Smooth muscle cell (in vitro differentiated cells): Measurements from ENCODE around the gene FBXL13. TPM values are rescaled to one million over a fixed set of nuclear protein-coding genes. Genes with fewer than 3 reads are reported as not detected.

Experiments
- DNase-seq: peaks from one replicate; lab custom pipeline; 2025; ENCODE audit not compliant: unreplicated experiment; lab: John Stamatoyannopoulos, UW
- H2AFZ ChIP-seq: fragments of 200-600 bp; sonication (generic); 2 replicates; pipeline ENCODE4 v1.6.0; 2016; ENCODE audit warnings: antibody characterized with exemption, low read depth, mild to moderate bottlenecking
- H3F3A ChIP-seq: fragments of 200-600 bp; sonication (generic); 2 replicates; pipeline ENCODE4 v1.6.0; 2017; ENCODE audit warnings: antibody characterized with exemption, low read depth
- H3K27ac ChIP-seq: fragments of 200-600 bp; sonication (generic); 2 replicates; pipeline ENCODE4 v1.5.1; 2016; ENCODE audit warnings: low read depth, mild to moderate bottlenecking
- H3K27me3 ChIP-seq: fragments of 200-600 bp; sonication (generic); 2 replicates; pipeline ENCODE4 v1.6.1; 2016; ENCODE audit warnings: low read depth, mild to moderate bottlenecking
- H3K36me3 ChIP-seq: fragments of 200-600 bp; sonication (generic); 2 replicates; pipeline ENCODE4 v1.5.1; 2016; ENCODE audit warnings: low read depth
- H3K4me1 ChIP-seq: fragments of 200-600 bp; sonication (generic); 2 replicates; pipeline ENCODE4 v1.5.1; 2016; ENCODE audit warnings: low read depth
- H3K4me2 ChIP-seq: fragments of 200-600 bp; sonication (generic); 2 replicates; pipeline ENCODE4 v1.6.0; 2016; ENCODE audit warnings: mild to moderate bottlenecking
- H3K4me3 ChIP-seq: fragments of 200-600 bp; sonication (generic); 2 replicates; pipeline ENCODE4 v1.5.1; 2016; ENCODE audit warnings: mild to moderate bottlenecking
- H3K79me2 ChIP-seq: fragments of 200-600 bp; sonication (generic); 2 replicates; pipeline ENCODE4 v1.6.0; 2016; ENCODE audit warnings: low read depth, mild to moderate bottlenecking
- H3K9ac ChIP-seq: fragments of 200-600 bp; sonication (generic); 2 replicates; pipeline ENCODE4 v1.6.0; 2016; ENCODE audit warnings: low read depth
- H3K9me3 ChIP-seq: fragments of 200-600 bp; sonication (generic); replicated peaks from 2 replicates; pipeline ENCODE4 v1.5.1; 2016; ENCODE audit warnings: low read depth
- H4K20me1 ChIP-seq: fragments of 200-600 bp; sonication (generic); 2 replicates; pipeline ENCODE4 v1.6.0; 2016; ENCODE audit warnings: low read depth
- WGBS: methylation state at CpG from one replicate; pipeline ENCODE4 v1.1.7; 2016; ENCODE audit warnings: low lambda C conversion rate; 5-methylcytosine and 5-hydroxymethylcytosine counted together
- polyA plus RNA-seq: library from polyadenylated mRNA; unstranded; fragments of >200 nt; fragmentation: Nextera tagmentation; extraction: Ambion mirVana; gene quantifications from 2 replicates; pipeline ENCODE4 v1.2.1, GENCODE V29; 2016
- total RNA-seq: library from RNA; depleted of rRNA; stranded (reverse); fragments of >200 nt; gene quantifications from 2 replicates; pipeline ENCODE4 v1.2.3, GENCODE V29; 2014
- TF ChIP-seq, protein P1 (sequence below): fragments of 200-600 bp; sonication (generic); IDR thresholded peaks from 2 replicates; pipeline ENCODE4 v1.5.1; 2017; ENCODE audit warnings: borderline replicate concordance, mild to moderate bottlenecking, antibody characterized with exemption; ENCODE audit not compliant: insufficient read depth, poor library complexity, severe bottlenecking

Gene FBXL13
- total and polyA plus RNA-seq, 2 experiments from 2014 or later, result 2.6 to 12.1 TPM

DNA sequence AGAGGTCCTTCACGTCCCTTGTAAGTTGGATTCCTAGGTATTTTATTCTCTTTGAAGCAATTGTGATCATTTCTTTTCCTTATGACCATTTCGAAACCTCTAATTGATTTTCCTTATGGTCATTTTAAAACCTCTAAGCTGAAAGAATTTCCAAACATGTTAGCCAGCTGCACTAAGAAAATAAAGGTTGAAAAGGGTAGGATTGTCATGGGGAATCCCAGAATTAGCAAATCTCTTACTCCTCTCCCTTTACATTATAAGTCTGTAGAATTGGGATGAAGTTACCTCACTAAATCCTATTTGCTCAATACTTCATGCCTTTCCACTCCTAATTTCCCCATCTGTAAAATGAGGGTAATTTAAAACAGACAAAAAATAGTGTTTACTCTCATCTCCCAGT, 246.3 kb downstream of the FBXL13 start:
- TF ChIP-seq, protein P1, sequence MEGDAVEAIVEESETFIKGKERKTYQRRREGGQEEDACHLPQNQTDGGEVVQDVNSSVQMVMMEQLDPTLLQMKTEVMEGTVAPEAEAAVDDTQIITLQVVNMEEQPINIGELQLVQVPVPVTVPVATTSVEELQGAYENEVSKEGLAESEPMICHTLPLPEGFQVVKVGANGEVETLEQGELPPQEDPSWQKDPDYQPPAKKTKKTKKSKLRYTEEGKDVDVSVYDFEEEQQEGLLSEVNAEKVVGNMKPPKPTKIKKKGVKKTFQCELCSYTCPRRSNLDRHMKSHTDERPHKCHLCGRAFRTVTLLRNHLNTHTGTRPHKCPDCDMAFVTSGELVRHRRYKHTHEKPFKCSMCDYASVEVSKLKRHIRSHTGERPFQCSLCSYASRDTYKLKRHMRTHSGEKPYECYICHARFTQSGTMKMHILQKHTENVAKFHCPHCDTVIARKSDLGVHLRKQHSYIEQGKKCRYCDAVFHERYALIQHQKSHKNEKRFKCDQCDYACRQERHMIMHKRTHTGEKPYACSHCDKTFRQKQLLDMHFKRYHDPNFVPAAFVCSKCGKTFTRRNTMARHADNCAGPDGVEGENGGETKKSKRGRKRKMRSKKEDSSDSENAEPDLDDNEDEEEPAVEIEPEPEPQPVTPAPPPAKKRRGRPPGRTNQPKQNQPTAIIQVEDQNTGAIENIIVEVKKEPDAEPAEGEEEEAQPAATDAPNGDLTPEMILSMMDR, result no peak
- H3K9me3 ChIP-seq, result no peaks in the 10 kb centered on the region
- no peak overlapping the region for H3K4me2 ChIP-seq
- H3K4me3 ChIP-seq, result no peak overlapping the region
- no peaks in the 10 kb centered on the region for H3K79me2 ChIP-seq
- WGBS, result 90% methylated on average over 2 of the region's 2 CpGs
- no peak for DNase-seq
- H2AFZ ChIP-seq, result no peak overlapping the region
- peak overlapping the region; percentile 50 for H3K27ac ChIP-seq
- H3F3A ChIP-seq, result peaks cover 5% of the 10 kb centered on the region
- H3K9ac ChIP-seq, result no peak overlapping the region
- H3K4me1 ChIP-seq, result no peaks in the 10 kb centered on the region
- no peaks in the 10 kb centered on the region for H3K36me3 ChIP-seq
- H4K20me1 ChIP-seq, result no peaks in the 10 kb centered on the region
- no peaks in the 10 kb centered on the region for H3K27me3 ChIP-seq

DNA sequence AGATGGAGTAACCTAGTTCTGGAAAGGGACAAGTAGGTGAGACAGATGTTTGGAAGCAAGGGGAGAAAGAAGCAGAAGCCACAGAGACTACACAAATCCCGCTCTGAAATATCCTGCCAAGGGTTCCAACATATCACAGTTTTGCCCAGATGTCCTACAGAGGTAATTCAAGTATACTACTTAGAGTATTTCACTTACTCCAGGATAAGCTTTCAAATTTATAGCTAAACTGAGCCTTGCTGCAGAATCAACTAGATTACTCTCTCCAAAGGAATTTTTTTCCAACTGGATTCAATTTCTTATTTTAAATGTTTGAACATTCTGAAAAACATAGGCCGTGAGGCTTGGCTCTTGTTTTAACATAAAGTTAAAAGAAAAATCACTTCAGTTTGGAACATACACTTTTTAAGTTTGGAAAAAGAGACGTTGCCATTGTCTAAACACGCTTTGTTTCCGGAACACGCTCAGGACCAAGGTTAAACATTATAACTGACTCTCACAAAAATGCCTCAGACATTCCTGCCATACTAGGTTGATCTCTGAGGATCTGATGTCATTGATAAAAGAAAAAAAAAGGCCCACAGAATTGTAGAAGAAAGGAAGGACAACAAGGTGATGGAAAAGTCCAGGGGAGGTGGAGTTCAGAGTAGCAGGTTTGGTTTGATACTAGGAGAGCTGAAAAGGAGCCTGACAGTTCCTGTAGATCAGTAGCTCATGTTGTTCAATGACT, 251.0 kb downstream of the FBXL13 start:
- no peak overlapping the region for H3K4me2 ChIP-seq
- H4K20me1 ChIP-seq, result no peaks in the 10 kb centered on the region
- WGBS, result 92% methylated on average over 6 of the region's 6 CpGs
- no peak overlapping the region for H3K27ac ChIP-seq
- TF ChIP-seq, protein P1, result no peak
- H3K27me3 ChIP-seq, result no peaks in the 10 kb centered on the region
- no peaks in the 10 kb centered on the region for H3K9me3 ChIP-seq
- peaks cover 2% of the 10 kb centered on the region for H3F3A ChIP-seq
- DNase-seq, result no peak
- no peak overlapping the region for H3K9ac ChIP-seq
- H2AFZ ChIP-seq, result no peak overlapping the region
- H3K36me3 ChIP-seq, result no peaks in the 10 kb centered on the region
- H3K79me2 ChIP-seq, result no peaks in the 10 kb centered on the region
- H3K4me1 ChIP-seq, result no peaks in the 10 kb centered on the region
- H3K4me3 ChIP-seq, result no peak overlapping the region

DNA sequence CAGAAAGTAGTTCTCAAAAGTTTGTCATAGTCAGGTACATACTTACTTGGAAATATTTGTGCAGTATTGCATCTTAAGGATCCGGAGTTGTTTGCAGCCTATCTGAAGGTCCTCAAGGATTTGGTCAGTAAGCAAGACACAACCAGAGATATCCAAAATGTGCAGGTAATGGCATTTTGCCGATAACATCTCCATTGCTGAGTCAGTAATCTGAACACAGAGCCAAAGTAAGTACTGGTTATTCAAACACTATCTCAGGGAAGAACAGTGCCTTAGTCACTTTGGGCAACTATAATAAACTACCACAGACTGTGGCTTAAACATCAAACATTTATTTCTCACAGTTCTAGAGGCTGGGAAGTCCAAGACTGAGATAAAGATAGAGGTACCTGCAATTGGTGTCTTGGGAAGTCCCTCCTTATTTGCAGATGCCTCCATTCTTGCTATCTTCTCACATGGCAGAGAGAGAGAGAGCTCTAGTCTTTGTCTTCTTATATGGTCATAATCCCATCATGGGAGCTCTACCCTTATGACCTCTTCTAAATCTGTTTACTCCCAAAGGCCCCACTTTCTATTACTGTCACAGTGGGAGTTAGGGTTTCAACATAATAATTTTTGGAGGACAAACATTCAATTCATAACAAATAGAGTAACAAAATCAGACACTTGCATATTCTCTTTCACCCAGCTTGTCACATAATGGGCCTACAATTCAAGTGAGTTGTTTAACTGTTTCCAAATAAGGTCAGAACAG, 252.4 kb downstream of the FBXL13 start:
- no peaks in the 10 kb centered on the region for H4K20me1 ChIP-seq
- DNase-seq, result no peak
- no peak overlapping the region for H3K4me2 ChIP-seq
- no peak overlapping the region for H3K4me3 ChIP-seq
- no peaks in the 10 kb centered on the region for H3K9me3 ChIP-seq
- no peaks in the 10 kb centered on the region for H3K4me1 ChIP-seq
- no peaks in the 10 kb centered on the region for H3K79me2 ChIP-seq
- H3K36me3 ChIP-seq, result no peaks in the 10 kb centered on the region
- H2AFZ ChIP-seq, result no peak overlapping the region
- TF ChIP-seq, protein P1, result no peak
- H3K27ac ChIP-seq, result no peak overlapping the region
- WGBS, result 96% methylated on average over 2 of the region's 2 CpGs
- H3K9ac ChIP-seq, result no peak overlapping the region
- H3K27me3 ChIP-seq, result no peaks in the 10 kb centered on the region
- no peaks in the 10 kb centered on the region for H3F3A ChIP-seq
